ENCODE results near the gene CMYA5. TPM values are rescaled to one million over a fixed set of nuclear protein-coding genes. Genes with fewer than 3 reads are reported as not detected.

The CMYA5 gene
- total and polyA plus RNA-seq, 8 donors, result 0.68 to 14.7 (median 8.9) TPM

- TF ChIP-seq CTCF (IDR thresholded peaks at IDR 0.05), result no peak
- Histone ChIP-seq H3K36me3 (no peaks in the 10 kb centered on the region), H3K27me3 (no peaks in the 10 kb centered on the region), H3K4me3 (no peak overlapping the region), H3K27ac (no peak overlapping the region), H3K9me3 (no peaks in the 10 kb centered on the region), H3K4me1 (peaks cover 0 to 7% of the 10 kb centered on the region in 2 donors)
- intact Hi-C loops (cut with DNase I), result no loop called here
- ATAC-seq (no peak), DNase-seq (no peak)
Measured at GRCh38 chr5:79802406-79802805, 112.8 kb downstream of the CMYA5 start.

DNA sequence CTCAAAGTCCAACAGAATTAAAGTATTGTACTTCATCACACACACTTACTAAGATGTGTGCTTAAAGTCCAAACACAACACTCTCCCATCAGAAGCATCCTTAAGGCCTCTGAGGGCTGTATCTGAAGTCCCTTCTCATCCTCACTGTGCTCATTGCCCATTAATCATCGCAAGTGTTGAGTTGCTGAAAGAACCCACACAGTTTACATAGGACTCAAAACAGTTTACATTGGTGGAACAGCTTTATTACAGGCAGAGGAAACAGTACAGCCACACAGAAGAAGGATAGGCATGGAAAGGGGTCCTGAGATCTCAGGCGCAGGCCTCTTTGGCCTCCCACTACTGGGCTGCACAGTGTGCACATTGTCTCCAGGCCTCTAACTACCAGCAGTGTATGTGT lies 113.4 kb downstream of the CMYA5 start:
- H3K27me3 ChIP-seq, result no peaks in the 10 kb centered on the region
- H3K4me1 ChIP-seq, result peaks cover 0 to 7% of the 10 kb centered on the region in 2 donors
- H3K9me3 ChIP-seq, result no peaks in the 10 kb centered on the region
- TF ChIP-seq CTCF (IDR thresholded peaks at IDR 0.05), result no peak
- no peak overlapping the region for H3K27ac ChIP-seq
- ATAC-seq, result peak; percentile 60
- H3K36me3 ChIP-seq, result no peaks in the 10 kb centered on the region
- H3K4me3 ChIP-seq, result no peak overlapping the region
- DNase-seq, result no peak
- intact Hi-C loops (cut with DNase I), result no loop called here

GRCh38 chr5:79806741-79807140 lies 117.1 kb downstream of the CMYA5 start:
- DNase-seq, result no peak
- no peak for ATAC-seq
- Histone ChIP-seq H3K27me3 (no peaks in the 10 kb centered on the region), H3K36me3 (no peaks in the 10 kb centered on the region), H3K4me3 (no peak overlapping the region), H3K27ac (no peak overlapping the region), H3K9me3 (no peaks in the 10 kb centered on the region), H3K4me1 (peaks cover 0 to 7% of the 10 kb centered on the region in 2 donors)
- TF ChIP-seq CTCF (IDR thresholded peaks at IDR 0.05), result no peak
- intact Hi-C loops (cut with DNase I), result no loop called here

DNA sequence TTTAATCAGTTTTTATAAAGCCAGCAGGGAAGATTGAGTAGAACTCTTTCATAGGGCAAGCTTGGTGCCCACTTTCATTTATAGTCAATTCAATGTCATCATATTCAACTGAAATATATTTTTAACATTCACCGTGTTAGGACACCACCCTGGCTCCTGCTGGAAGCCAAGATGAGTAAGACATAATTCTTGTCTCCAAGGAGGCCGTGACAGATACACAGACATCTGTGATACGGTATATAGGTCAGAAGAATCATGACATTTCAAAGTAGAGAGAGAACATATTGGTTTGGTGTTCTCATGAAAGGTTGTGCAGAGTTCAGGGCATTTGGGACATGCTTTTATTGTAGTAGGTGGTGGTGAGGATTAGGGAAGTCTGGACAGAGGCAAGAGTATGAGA lies 120.1 kb downstream of the CMYA5 start:
- Histone ChIP-seq H3K9me3 (no peaks in the 10 kb centered on the region), H3K36me3 (no peaks in the 10 kb centered on the region), H3K27me3 (no peaks in the 10 kb centered on the region), H3K4me3 (no peak overlapping the region), H3K27ac (no peak overlapping the region), H3K4me1 (no peaks in the 10 kb centered on the region)
- DNase-seq (no peak), ATAC-seq (no peak)
- intact Hi-C loops (cut with DNase I), result no loop called here
- TF ChIP-seq CTCF (IDR thresholded peaks at IDR 0.05), result no peak

- Histone ChIP-seq H3K27ac (no peak overlapping the region), H3K4me1 (no peaks in the 10 kb centered on the region), H3K9me3 (no peaks in the 10 kb centered on the region), H3K4me3 (no peak overlapping the region), H3K36me3 (no peaks in the 10 kb centered on the region), H3K27me3 (no peaks in the 10 kb centered on the region)
- ATAC-seq (no peak), DNase-seq (no peak)
- TF ChIP-seq CTCF (IDR thresholded peaks at IDR 0.05), result no peak
- intact Hi-C loops (cut with DNase I), result no loop called here
Measured at GRCh38 chr5:79811081-79811480, 121.4 kb downstream of the CMYA5 start.

Data from left lung (tissue), 10 donors.